ENCODE data around the gene ZNF532.

ZNF532 gene

DNA sequence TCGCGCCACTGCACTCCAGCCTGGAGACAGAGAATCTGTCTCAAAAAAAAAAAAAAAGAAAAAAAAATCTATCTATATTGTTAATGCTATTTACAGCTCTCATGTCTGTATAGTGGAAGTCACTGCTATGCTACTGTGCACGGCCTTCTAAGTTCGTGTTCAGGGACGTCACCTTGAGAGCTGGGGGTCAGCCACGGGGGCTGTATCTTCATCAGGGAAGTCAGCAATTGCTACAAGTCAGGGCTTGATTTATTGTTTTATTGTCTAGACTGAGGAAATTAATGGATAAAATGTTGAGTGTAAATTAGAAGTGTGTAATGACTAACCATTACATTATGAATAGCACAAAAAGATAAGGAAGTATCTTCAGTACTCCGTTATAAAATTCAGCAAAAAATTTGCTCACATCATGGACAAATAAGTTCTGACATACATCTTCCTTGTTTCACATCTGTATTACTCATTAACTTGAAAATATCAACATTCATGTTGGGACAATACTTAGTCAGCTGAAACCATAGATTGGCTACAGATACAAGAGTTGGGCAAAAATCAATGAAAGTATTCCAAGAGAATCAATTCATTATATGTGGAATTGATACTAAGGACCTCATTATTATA lies 138.4 kb downstream of the ZNF532 start:
- no peak overlapping the region for H3K4me3 ChIP-seq (ENCODE audit: low read depth, low read length)
- H3K36me3 ChIP-seq (ENCODE audit: insufficient read depth, low read length), result no peaks in the 10 kb centered on the region
- no peak overlapping the region for H2AFZ ChIP-seq (ENCODE audit: low read length, unreplicated experiment)
- no peak overlapping the region for H3K27ac ChIP-seq (ENCODE audit: low read depth, low read length)
- H3K27me3 ChIP-seq (ENCODE audit: insufficient read depth, low read length), result no peaks in the 10 kb centered on the region
- peaks cover 33% of the 10 kb centered on the region for H3K4me1 ChIP-seq (ENCODE audit: control insufficient read depth, insufficient read depth, low read length, unreplicated experiment)
- H3K79me2 ChIP-seq (ENCODE audit: control insufficient read depth, insufficient read depth, low read length, unreplicated experiment), result no peaks in the 10 kb centered on the region

DNA sequence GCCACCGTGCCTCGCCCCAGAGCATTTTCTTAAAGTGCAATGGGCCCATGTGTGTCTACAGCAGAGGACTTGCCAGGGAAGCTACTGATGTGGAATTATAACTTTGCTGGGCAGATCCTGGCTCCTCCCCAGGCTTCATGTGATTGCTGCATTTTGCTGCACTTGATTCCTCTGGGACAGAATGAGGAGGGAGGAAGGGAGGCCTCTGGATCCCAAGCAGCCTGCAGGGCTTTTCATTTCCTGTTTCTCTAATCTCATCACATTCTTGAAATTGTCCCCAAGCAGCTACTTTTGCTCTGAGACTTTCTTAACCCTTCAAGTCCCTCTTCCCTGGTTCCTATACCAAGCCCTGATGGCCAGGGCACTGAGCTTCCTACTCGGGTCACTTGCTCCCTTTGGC lies 140.6 kb downstream of the ZNF532 start:
- Histone ChIP-seq H3K27ac (ENCODE audit: low read depth, low read length) (peak overlapping the region; percentile 42), H3K4me1 (ENCODE audit: control insufficient read depth, insufficient read depth, low read length, unreplicated experiment) (peaks cover 28% of the 10 kb centered on the region)

DNA sequence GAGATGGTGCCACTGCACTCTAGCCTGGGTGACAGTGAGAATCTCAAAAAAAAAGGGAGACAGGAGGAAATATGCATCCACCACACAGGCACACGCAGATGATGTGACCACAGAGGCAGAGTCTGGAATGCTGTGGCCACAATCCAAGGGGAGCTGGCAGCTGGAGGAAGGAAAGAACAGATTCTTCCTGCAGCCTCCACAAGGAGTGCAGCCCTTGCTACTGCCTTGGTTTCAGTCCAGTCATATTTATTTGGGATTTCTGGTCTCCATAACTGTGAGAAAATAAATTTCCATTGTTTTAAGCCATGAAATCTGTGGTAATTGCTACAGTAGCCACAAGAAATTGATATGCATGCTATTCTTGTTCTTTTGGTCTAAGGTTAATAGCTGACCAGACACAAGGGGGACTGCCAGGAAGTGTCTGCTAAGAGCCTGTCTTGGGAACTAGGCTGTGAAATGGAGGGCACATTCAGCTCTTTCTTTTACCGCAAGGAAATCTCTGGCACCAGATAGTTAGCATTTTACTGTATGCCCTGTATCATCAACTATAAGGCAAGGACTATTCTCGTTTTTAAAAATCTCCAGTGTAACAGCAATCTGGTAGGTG lies 141.9 kb downstream of the ZNF532 start:
- H3K27ac ChIP-seq (ENCODE audit: low read depth, low read length), result no peak overlapping the region
- no peaks in the 10 kb centered on the region for H3K36me3 ChIP-seq (ENCODE audit: insufficient read depth, low read length)
- H3K4me3 ChIP-seq (ENCODE audit: low read depth, low read length), result no peak overlapping the region
- H3K4me1 ChIP-seq (ENCODE audit: control insufficient read depth, insufficient read depth, low read length, unreplicated experiment), result peaks cover 28% of the 10 kb centered on the region
- no peaks in the 10 kb centered on the region for H3K27me3 ChIP-seq (ENCODE audit: insufficient read depth, low read length)
- no peaks in the 10 kb centered on the region for H3K79me2 ChIP-seq (ENCODE audit: control insufficient read depth, insufficient read depth, low read length, unreplicated experiment)
- no peak overlapping the region for H2AFZ ChIP-seq (ENCODE audit: low read length, unreplicated experiment)

More for the DNA sequence above, 140.6 kb downstream of the ZNF532 start:
- Histone ChIP-seq H3K79me2 (ENCODE audit: control insufficient read depth, insufficient read depth, low read length, unreplicated experiment) (no peaks in the 10 kb centered on the region), H2AFZ (ENCODE audit: low read length, unreplicated experiment) (no peak overlapping the region), H3K4me3 (ENCODE audit: low read depth, low read length) (no peak overlapping the region), H3K27me3 (ENCODE audit: insufficient read depth, low read length) (no peaks in the 10 kb centered on the region), H3K36me3 (ENCODE audit: insufficient read depth, low read length) (no peaks in the 10 kb centered on the region)

DNA sequence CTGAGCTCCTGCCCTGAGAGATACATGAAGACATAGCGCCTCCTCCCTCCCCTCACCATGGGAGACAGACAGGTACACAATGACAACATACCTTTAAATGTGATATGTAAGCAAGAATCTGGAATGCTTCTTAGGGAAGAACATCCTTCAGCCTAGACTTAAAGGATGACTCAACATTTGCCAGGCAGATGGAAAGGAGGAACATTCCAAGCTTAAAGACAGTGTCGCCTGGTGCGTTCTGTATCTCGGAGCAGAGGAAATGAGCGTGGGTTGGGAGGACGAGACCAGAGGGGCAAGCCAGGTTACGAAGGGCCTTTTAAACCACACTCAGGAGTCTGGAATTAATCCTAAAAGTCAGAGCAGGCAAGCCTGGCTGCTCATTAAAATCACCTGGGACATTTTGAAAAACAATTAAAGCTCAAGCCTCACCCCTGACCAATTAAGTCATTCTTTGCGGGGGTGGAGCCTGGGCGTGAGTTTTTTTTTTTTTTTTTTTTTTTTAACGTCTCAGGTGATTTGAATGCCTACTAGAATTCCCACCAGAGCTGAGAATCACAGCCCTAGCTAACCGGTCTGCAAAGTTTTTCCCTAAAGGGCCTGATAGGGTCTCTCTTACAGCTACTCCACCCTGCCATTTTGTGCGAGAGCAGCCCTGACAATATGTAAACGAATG lies 143.8 kb downstream of the ZNF532 start:
- no peaks in the 10 kb centered on the region for H3K79me2 ChIP-seq (ENCODE audit: control insufficient read depth, insufficient read depth, low read length, unreplicated experiment)
- H2AFZ ChIP-seq (ENCODE audit: low read length, unreplicated experiment), result peak overlapping the region; percentile 98
- peaks cover 26% of the 10 kb centered on the region for H3K4me1 ChIP-seq (ENCODE audit: control insufficient read depth, insufficient read depth, low read length, unreplicated experiment)
- H3K36me3 ChIP-seq (ENCODE audit: insufficient read depth, low read length), result no peaks in the 10 kb centered on the region
- peak overlapping the region; percentile 33; the same call in 1 of the 2 replicates for H3K4me3 ChIP-seq (ENCODE audit: low read depth, low read length)
- no peaks in the 10 kb centered on the region for H3K27me3 ChIP-seq (ENCODE audit: insufficient read depth, low read length)
- H3K27ac ChIP-seq (ENCODE audit: low read depth, low read length), result peak overlapping the region; percentile 64

DNA sequence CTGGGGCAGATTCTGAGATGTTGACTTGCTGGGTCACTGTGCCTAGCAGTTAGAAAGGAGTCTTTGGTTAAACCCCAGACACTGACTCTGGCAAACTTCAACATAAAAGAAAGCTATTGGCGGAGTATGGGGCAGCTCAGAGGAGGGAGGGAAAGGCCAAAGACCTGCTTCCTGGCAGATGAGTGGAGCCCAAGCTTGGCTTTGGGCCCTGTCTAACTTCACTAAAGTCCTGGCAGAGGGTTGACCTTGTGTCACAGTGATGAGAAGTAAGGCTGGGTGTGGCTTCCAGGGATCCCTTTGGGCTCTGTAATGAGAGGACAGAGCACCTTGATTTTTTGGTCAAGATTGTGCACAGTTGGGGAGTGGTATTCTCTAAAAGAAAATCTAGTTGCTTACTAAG lies 145.2 kb downstream of the ZNF532 start:
- no peak overlapping the region for H3K4me3 ChIP-seq (ENCODE audit: low read depth, low read length)
- no peaks in the 10 kb centered on the region for H3K36me3 ChIP-seq (ENCODE audit: insufficient read depth, low read length)
- no peak overlapping the region for H2AFZ ChIP-seq (ENCODE audit: low read length, unreplicated experiment)
- peaks cover 23% of the 10 kb centered on the region for H3K4me1 ChIP-seq (ENCODE audit: control insufficient read depth, insufficient read depth, low read length, unreplicated experiment)
- no peak overlapping the region for H3K27ac ChIP-seq (ENCODE audit: low read depth, low read length)
- H3K79me2 ChIP-seq (ENCODE audit: control insufficient read depth, insufficient read depth, low read length, unreplicated experiment), result no peaks in the 10 kb centered on the region
- no peaks in the 10 kb centered on the region for H3K27me3 ChIP-seq (ENCODE audit: insufficient read depth, low read length)

DNA sequence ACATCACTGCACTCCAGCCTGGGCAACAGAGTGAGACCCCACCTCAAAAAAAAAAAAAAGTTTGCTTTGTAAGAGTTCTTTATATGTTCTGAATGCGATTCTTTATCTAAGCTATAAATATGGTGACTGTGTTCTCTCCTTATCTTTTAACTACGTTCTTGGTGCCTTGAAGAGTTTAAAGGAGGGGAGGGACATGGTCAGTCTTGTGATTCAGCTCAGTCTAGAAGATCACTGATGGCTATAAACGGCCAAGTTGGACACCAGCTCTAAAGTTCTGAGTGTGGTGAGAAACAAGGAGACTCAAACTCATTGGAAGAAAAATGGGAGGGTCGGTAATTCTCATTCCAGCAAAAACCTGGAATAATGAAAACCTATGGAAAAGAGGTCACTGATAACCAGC lies 146.6 kb downstream of the ZNF532 start:
- Histone ChIP-seq H3K36me3 (ENCODE audit: insufficient read depth, low read length) (no peaks in the 10 kb centered on the region), H3K4me1 (ENCODE audit: control insufficient read depth, insufficient read depth, low read length, unreplicated experiment) (peaks cover 11% of the 10 kb centered on the region), H2AFZ (ENCODE audit: low read length, unreplicated experiment) (no peak overlapping the region), H3K79me2 (ENCODE audit: control insufficient read depth, insufficient read depth, low read length, unreplicated experiment) (no peaks in the 10 kb centered on the region), H3K27ac (ENCODE audit: low read depth, low read length) (no peak overlapping the region), H3K27me3 (ENCODE audit: insufficient read depth, low read length) (no peaks in the 10 kb centered on the region), H3K4me3 (ENCODE audit: low read depth, low read length) (no peak overlapping the region)

DNA sequence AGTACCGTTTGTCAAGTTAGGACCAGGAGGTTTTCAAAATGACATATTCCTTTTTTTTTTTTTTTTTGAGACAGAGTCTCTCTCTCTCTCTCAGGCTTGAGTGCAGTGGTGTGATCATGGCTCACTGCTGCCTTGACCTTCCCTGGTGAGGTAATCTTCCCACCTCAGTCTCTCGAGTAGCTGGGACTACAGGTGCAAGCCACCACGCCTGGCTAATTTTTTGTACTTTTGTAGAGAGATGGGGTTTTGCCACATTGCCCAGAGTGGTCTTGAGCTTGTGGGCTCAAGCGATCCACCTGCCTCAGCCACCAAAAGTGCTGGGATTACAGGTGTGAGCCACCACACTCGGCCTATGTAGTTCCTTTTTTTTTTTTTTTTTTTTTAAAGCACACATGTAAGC lies 147.1 kb downstream of the ZNF532 start:
- no peaks in the 10 kb centered on the region for H3K36me3 ChIP-seq (ENCODE audit: insufficient read depth, low read length)
- no peaks in the 10 kb centered on the region for H3K79me2 ChIP-seq (ENCODE audit: control insufficient read depth, insufficient read depth, low read length, unreplicated experiment)
- H3K4me3 ChIP-seq (ENCODE audit: low read depth, low read length), result no peak overlapping the region
- H3K27ac ChIP-seq (ENCODE audit: low read depth, low read length), result no peak overlapping the region
- no peak overlapping the region for H2AFZ ChIP-seq (ENCODE audit: low read length, unreplicated experiment)
- peaks cover 11% of the 10 kb centered on the region for H3K4me1 ChIP-seq (ENCODE audit: control insufficient read depth, insufficient read depth, low read length, unreplicated experiment)
- no peaks in the 10 kb centered on the region for H3K27me3 ChIP-seq (ENCODE audit: insufficient read depth, low read length)

DNA sequence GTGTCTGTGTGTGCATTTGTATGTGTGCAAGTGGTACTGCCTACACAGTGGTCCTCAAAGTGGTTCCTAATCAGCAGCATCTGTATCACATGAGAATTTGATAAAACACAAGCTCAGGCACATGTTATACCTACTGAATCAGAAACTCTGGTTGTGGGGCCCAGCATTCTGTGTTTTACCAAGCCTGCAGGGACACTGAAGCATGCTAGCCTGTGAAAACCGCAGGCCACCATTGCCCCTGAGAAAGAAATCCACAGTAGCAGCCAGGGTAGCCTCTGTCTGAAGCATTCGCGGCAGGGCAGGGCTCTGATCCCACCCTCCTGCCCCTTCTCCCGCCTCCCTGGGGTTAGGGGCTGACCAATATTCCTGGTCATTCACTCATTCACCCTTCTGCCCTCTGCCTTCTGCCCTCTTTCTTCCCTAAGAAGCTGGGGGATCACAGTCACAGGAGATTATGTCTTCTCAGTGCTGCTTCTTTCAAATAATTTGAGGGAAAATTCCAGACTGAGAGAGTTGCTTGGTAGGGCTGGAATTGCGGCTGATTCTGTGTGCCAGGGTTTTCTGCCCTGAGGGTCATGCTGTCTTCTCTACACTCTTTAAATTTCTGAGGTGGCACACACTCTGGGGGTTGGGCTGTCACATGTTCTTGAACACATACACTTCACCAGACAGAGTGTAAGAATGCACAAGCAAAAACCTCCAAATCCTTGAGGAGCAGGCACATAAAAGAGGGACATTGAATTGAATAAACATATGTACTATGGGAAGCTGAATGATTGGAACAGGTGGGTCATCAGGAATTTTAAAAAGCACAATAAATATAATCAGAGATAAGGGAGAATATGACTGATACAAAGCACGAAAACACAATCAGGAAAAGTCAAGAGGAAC lies 148.4 kb downstream of the ZNF532 start:
- Histone ChIP-seq H3K36me3 (ENCODE audit: insufficient read depth, low read length) (peaks cover 5% of the 10 kb centered on the region; the same call in 1 of the 2 replicates), H3K79me2 (ENCODE audit: control insufficient read depth, insufficient read depth, low read length, unreplicated experiment) (no peaks in the 10 kb centered on the region), H2AFZ (ENCODE audit: low read length, unreplicated experiment) (no peak overlapping the region), H3K4me1 (ENCODE audit: control insufficient read depth, insufficient read depth, low read length, unreplicated experiment) (peaks cover 10% of the 10 kb centered on the region), H3K4me3 (ENCODE audit: low read depth, low read length) (no peak overlapping the region), H3K27ac (ENCODE audit: low read depth, low read length) (no peak overlapping the region), H3K27me3 (ENCODE audit: insufficient read depth, low read length) (no peaks in the 10 kb centered on the region)

DNA sequence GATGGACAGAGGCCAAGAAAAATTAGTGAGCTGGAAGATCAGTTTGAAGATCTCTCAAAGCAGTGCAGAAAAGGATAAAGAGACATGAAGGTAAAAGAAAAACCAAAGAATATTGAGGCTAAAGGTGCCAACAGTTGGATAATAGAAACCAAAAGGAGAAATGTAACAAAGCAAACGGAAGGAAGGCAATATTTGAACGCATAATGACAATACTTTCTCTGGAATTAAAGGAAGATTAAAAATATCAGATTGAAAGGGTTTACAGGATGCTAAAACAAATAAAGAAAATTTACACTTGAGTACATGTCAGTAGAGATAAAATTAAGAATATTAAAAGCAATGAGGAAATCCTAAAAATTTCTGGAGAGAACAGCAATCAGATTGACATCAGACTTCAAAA lies 149.1 kb downstream of the ZNF532 start:
- Histone ChIP-seq H3K79me2 (ENCODE audit: control insufficient read depth, insufficient read depth, low read length, unreplicated experiment) (no peaks in the 10 kb centered on the region), H2AFZ (ENCODE audit: low read length, unreplicated experiment) (no peak overlapping the region), H3K27me3 (ENCODE audit: insufficient read depth, low read length) (no peaks in the 10 kb centered on the region), H3K27ac (ENCODE audit: low read depth, low read length) (no peak overlapping the region), H3K4me1 (ENCODE audit: control insufficient read depth, insufficient read depth, low read length, unreplicated experiment) (peaks cover 3% of the 10 kb centered on the region), H3K36me3 (ENCODE audit: insufficient read depth, low read length) (peaks cover 5% of the 10 kb centered on the region; the same call in 1 of the 2 replicates), H3K4me3 (ENCODE audit: low read depth, low read length) (no peak overlapping the region)

DNA sequence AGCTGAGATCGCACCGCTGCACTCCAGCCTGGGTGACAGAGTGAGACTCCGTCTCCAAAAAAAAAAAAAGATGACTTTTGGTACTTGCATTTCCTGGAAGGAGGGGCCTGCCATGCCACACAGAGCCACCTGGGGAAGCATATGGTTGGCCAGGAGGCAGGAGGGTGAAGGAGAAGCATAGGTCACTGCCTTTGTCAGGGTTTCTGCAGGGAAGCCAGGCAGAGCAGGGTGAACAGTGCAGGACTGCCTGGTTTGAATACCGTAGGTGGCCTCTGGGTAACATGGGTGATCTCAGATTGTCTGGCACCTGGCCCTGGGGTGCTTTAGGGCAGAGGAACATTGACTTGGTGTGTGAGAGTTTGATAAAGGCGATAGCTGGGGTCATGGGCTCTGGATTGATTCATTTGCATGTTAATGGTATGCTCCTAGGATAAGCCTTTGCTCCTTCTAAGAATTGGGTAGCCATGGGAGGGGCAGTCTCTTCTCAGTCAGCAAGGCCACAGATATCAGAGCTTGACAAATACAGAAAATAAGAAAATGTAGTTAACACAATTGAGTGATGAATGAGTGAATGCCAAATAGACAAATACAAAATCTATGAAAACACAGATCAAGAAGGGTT lies 151.0 kb downstream of the ZNF532 start:
- H3K79me2 ChIP-seq (ENCODE audit: control insufficient read depth, insufficient read depth, low read length, unreplicated experiment), result no peaks in the 10 kb centered on the region
- no peaks in the 10 kb centered on the region for H3K27me3 ChIP-seq (ENCODE audit: insufficient read depth, low read length)
- H3K36me3 ChIP-seq (ENCODE audit: insufficient read depth, low read length), result peaks cover 5% of the 10 kb centered on the region; the same call in 1 of the 2 replicates
- no peak overlapping the region for H3K4me3 ChIP-seq (ENCODE audit: low read depth, low read length)
- H3K27ac ChIP-seq (ENCODE audit: low read depth, low read length), result no peak overlapping the region
- no peak overlapping the region for H2AFZ ChIP-seq (ENCODE audit: low read length, unreplicated experiment)
- no peaks in the 10 kb centered on the region for H3K4me1 ChIP-seq (ENCODE audit: control insufficient read depth, insufficient read depth, low read length, unreplicated experiment)
